Chondrocyte (in vitro differentiated cells): Measurements from ENCODE around the gene NCDN. TPM values are rescaled to one million over a fixed set of nuclear protein-coding genes. Genes with fewer than 3 reads are reported as not detected.
"Not testable (repeated sequence)": the region's sequence is repeated elsewhere in the genome, so short reads cannot be mapped to it uniquely, and the experiment has no call there.

Experiments
- DNase-seq: peaks from one replicate; pipeline ENCODE4 v3.0.0; 2021; ENCODE audit warnings: mixed read lengths, low spot score
- H3K27ac Mint-ChIP-seq: one replicate; pipeline ENCODE4 v1.8.0; 2021; ENCODE audit warnings: mild to moderate bottlenecking, moderate library complexity, mixed read lengths; ENCODE audit not compliant: unreplicated experiment
- H3K27me3 Mint-ChIP-seq: 2 replicates; pipeline ENCODE4 v1.8.0; 2021; ENCODE audit warnings: low read depth, mixed read lengths
- H3K36me3 Mint-ChIP-seq: 2 replicates; pipeline ENCODE4 v1.8.0; 2021; ENCODE audit warnings: low read depth, mixed read lengths
- H3K4me1 Mint-ChIP-seq: 2 replicates; pipeline ENCODE4 v1.8.0; 2021; ENCODE audit warnings: low read depth, mild to moderate bottlenecking, mixed read lengths
- H3K4me3 Mint-ChIP-seq: one replicate; pipeline ENCODE4 v1.8.0; 2021; ENCODE audit warnings: mild to moderate bottlenecking, moderate library complexity, mixed read lengths; ENCODE audit not compliant: unreplicated experiment
- H3K9me3 Mint-ChIP-seq: 2 replicates; pipeline ENCODE4 v1.8.0; 2021; ENCODE audit warnings: low read depth, mixed read lengths
- total RNA-seq: library from RNA; stranded (reverse); gene quantifications from 3 replicates; pipeline ENCODE4 v1.2.1, GENCODE V29; 2021
- TF ChIP-seq, protein P1 (sequence below): fragments of 200-600 bp; sonication (generic); IDR thresholded peaks from 2 replicates; pipeline ENCODE4 v1.5.0; 2021; ENCODE audit warnings: antibody characterized with exemption, mild to moderate bottlenecking, moderate library complexity

NCDN gene
- total RNA-seq, 1 donor from 2014 or later, result 35.3 TPM

DNA sequence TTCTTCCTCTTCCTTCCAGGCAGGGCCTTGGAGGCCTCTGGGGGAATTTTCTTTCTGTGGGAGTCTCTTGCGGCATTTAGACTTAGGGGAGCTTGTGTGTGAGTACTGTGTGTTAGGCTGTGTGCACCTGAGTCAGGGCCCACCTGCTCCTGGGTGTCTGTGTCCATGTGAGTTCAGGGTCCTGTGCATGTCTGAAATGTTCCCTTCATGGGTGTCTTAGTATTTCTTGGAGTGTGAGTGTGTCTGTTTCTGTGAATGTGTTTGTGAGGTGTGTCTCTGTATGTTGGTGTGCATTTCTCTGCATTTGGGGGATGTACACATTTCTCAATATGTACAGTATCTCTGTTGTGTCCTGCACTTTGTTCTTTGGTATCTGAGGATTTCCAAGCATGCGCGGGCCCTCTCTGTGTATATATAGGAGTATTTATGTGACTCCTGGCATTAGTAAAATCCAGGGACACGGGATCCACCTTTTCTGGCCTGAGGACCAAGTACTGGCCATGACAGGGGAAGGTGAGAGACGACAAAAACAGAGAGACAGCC, 17.9 kb downstream of the NCDN start:
- no peak overlapping the region for H3K4me3 Mint-ChIP-seq
- no peaks in the 10 kb centered on the region for H3K9me3 Mint-ChIP-seq
- DNase-seq, result no peak
- no peak overlapping the region for H3K27ac Mint-ChIP-seq
- no peaks in the 10 kb centered on the region for H3K36me3 Mint-ChIP-seq
- H3K4me1 Mint-ChIP-seq, result peaks cover 12% of the 10 kb centered on the region
- H3K27me3 Mint-ChIP-seq, result peaks cover 23% of the 10 kb centered on the region
- TF ChIP-seq, protein P1, sequence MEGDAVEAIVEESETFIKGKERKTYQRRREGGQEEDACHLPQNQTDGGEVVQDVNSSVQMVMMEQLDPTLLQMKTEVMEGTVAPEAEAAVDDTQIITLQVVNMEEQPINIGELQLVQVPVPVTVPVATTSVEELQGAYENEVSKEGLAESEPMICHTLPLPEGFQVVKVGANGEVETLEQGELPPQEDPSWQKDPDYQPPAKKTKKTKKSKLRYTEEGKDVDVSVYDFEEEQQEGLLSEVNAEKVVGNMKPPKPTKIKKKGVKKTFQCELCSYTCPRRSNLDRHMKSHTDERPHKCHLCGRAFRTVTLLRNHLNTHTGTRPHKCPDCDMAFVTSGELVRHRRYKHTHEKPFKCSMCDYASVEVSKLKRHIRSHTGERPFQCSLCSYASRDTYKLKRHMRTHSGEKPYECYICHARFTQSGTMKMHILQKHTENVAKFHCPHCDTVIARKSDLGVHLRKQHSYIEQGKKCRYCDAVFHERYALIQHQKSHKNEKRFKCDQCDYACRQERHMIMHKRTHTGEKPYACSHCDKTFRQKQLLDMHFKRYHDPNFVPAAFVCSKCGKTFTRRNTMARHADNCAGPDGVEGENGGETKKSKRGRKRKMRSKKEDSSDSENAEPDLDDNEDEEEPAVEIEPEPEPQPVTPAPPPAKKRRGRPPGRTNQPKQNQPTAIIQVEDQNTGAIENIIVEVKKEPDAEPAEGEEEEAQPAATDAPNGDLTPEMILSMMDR, result no peak

DNA sequence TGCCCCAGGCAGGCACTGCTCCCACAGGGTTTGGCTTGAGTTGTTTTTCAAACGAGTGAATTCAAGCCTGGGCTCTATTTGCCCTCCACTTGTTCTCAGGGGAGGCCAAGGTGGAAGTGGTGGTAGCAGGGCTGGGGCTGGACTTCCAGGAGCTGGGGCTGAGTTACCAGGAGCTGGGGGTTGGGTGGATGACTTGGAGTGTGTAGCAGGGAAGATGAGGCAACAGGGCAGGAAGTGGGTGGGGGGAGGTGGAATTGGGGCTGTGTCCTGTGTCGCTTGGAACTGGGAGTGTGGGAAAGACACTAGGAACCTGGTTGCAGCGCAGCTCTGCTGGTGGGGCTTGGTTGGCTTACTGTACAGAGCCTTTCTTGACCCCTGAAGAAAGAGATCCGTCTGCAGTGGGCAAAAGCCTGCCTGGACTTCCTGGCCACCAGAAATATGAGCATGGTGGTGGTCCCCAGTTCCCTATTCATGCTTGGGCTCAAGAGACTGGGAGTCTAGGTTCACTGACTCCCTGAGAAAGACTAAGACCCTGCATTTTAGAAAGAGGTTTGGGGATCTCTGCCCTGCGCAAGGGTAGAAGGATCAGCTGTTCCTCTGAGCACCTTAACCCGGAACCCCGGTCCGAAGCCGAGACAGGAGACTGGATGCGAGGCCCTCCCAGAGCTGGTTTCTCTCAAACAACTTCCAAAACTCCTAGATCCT, 18.6 kb downstream of the NCDN start:
- TF ChIP-seq, protein P1, result no peak
- Mint-ChIP-seq H3K9me3 (no peaks in the 10 kb centered on the region), H3K4me1 (peaks cover 12% of the 10 kb centered on the region), H3K4me3 (no peak overlapping the region), H3K27me3 (peaks cover 19% of the 10 kb centered on the region), H3K27ac (no peak overlapping the region), H3K36me3 (no peaks in the 10 kb centered on the region)
- DNase-seq, result no peak

DNA sequence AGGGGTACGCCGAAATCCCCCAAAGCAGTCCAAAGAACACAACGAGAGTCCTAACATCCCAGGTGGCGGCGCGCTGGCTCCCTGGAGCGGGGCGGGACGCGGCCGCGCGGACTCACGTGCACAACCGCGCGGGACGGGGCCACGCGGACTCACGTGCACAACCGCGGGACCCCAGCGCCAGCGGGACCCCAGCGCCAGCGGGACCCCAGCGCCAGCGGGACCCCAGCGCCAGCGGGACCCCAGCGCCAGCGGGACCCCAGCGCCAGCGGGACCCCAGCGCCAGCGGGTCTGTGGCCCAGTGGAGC, 19.1 kb downstream of the NCDN start:
- not testable (repeated sequence) for H3K36me3 Mint-ChIP-seq, DNase-seq, H3K9me3 Mint-ChIP-seq, H3K4me3 Mint-ChIP-seq, H3K27ac Mint-ChIP-seq
- Mint-ChIP-seq H3K4me1 (peaks cover 12% of the 10 kb centered on the region), H3K27me3 (peaks cover 14% of the 10 kb centered on the region)

DNA sequence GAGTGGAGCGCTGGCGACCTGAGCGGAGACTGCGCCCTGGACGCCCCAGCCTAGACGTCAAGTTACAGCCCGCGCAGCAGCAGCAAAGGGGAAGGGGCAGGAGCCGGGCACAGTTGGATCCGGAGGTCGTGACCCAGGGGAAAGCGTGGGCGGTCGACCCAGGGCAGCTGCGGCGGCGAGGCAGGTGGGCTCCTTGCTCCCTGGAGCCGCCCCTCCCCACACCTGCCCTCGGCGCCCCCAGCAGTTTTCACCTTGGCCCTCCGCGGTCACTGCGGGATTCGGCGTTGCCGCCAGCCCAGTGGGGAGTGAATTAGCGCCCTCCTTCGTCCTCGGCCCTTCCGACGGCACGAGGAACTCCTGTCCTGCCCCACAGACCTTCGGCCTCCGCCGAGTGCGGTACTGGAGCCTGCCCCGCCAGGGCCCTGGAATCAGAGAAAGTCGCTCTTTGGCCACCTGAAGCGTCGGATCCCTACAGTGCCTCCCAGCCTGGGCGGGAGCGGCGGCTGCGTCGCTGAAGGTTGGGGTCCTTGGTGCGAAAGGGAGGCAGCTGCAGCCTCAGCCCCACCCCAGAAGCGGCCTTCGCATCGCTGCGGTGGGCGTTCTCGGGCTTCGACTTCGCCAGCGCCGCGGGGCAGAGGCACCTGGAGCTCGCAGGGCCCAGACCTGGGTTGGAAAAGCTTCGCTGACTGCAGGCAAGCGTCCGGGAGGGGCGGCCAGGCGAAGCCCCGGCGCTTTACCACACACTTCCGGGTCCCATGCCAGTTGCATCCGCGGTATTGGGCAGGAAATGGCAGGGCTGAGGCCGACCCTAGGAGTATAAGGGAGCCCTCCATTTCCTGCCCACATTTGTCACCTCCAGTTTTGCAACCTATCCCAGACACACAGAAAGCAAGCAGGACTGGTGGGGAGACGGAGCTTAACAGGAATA, 19.7 kb downstream of the NCDN start:
- no peak overlapping the region for H3K4me3 Mint-ChIP-seq
- no peak overlapping the region for H3K27ac Mint-ChIP-seq
- peaks cover 12% of the 10 kb centered on the region for H3K4me1 Mint-ChIP-seq
- no peaks in the 10 kb centered on the region for H3K36me3 Mint-ChIP-seq
- peak; percentile 75 for DNase-seq
- no peaks in the 10 kb centered on the region for H3K9me3 Mint-ChIP-seq
- peaks cover 10% of the 10 kb centered on the region for H3K27me3 Mint-ChIP-seq
- TF ChIP-seq, protein P1, result no peak

DNA sequence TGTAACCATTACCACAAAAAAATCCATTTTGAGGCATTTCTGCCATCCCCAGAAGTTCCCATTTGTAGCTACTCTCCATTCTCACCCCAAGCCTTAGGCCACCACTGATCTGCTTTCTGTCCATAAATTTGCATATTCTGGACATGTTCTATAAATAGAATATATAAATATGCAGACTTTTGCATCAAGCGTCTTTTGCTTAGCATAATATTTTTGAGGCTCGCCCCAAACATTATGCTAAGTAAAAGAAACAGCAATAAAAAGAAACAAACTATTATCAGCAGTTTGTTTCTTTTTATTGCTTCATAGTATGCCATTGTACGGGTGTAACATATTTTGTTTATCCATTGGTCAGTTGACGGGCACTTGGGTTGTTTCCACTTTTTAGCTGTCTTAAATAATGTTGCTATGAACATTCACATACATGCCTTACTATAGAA, 23.4 kb downstream of the NCDN start:
- Mint-ChIP-seq H3K27ac (no peak overlapping the region), H3K9me3 (no peaks in the 10 kb centered on the region), H3K4me1 (peaks cover 2% of the 10 kb centered on the region), H3K36me3 (no peaks in the 10 kb centered on the region), H3K4me3 (no peak overlapping the region), H3K27me3 (peaks cover 7% of the 10 kb centered on the region)
- DNase-seq, result no peak
- TF ChIP-seq, protein P1, result no peak

DNA sequence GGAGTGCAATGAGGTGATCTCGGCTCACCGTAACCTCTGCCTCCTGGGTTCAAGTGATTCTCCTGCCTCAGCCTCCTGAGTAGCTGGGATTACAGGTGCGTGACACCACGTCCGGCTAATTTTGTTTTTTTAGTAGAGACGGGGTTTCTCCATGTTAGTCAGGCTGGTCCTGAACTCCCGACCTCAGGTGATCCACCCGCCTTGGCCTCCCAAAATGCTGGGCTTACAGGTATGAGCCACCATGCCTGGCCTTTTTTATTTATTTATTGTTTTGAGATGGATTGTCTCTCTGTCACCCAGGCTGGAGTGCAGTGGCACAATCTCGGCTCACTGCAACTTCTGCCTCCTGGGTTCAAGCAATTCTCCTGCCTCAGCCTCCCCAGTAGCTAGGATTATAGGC, 24.0 kb downstream of the NCDN start:
- not testable (repeated sequence) for H3K27ac Mint-ChIP-seq, H3K36me3 Mint-ChIP-seq, H3K4me3 Mint-ChIP-seq, H3K4me1 Mint-ChIP-seq, DNase-seq, H3K9me3 Mint-ChIP-seq, H3K27me3 Mint-ChIP-seq
